Gastrocnemius medialis (tissue), 4 donors: ENCODE data around the gene ARHGAP30. TPM values are rescaled to one million over a fixed set of nuclear protein-coding genes. Genes with fewer than 3 reads are reported as not detected.

Source experiments
- ATAC-seq, 2 donors: fragments of 150-250 bp; one replicate each; pipeline ENCODE4 v1.9.1; 2016
- DNase-seq, 2 donors: peaks; one replicate each; pipeline ENCODE4 v3.0.0-alpha.2; 2019
- H3K27ac ChIP-seq, 4 donors: fragments of 200-600 bp; sonication (generic); 1 replicate in 1 of 4; 2 replicates in 3 of 4; pipeline ENCODE4 v1.5.1; 2016 to 2018; ENCODE audit warnings: mild to moderate bottlenecking in 2 of 4, moderate library complexity in 1 of 4
- H3K27me3 ChIP-seq, 3 donors: fragments of 200-600 bp; sonication (generic) in 2 of 3; 1 replicate in 1 of 3; 2 replicates in 2 of 3; pipeline versions ENCODE4 v1.5.1 to v1.6.0; 2016 to 2019; ENCODE audit warnings: mild to moderate bottlenecking in 1 of 3, moderate library complexity in 1 of 3
- H3K36me3 ChIP-seq, 2 donors: fragments of 200-600 bp; sonication (generic) in 1 of 2; one replicate each; pipeline ENCODE4 v1.5.1; 2017 to 2018
- H3K4me1 ChIP-seq, 2 donors: fragments of 200-600 bp; sonication (generic) in 1 of 2; one replicate each; pipeline ENCODE4 v1.5.1; 2016 to 2017; ENCODE audit warnings: mild to moderate bottlenecking in 2 of 2
- H3K4me3 ChIP-seq, 4 donors: fragments of 200-600 bp; sonication (generic) in 3 of 4; 1 replicate in 1 of 4; 2 replicates in 3 of 4; pipeline ENCODE4 v1.5.1; 2016 to 2019; ENCODE audit warnings: mild to moderate bottlenecking in 2 of 4
- H3K9me3 ChIP-seq, 3 donors: fragments of 200-600 bp; sonication (generic) in 2 of 3; 1 replicate in 1 of 3; 2 replicates in 2 of 3; pipeline ENCODE4 v1.5.1; 2016 to 2019
- POLR2A ChIP-seq, 2 donors: fragments of 450-650 bp; IDR thresholded peaks; one replicate each; pipeline ENCODE4 v1.6.1; 2017; ENCODE audit warnings: antibody characterized with exemption in 2 of 2, mild to moderate bottlenecking in 2 of 2, moderate library complexity in 2 of 2
- in situ Hi-C, 4 donors: fragments of 200-750 bp; cut with MboI; loops; one replicate each; pipeline versions ENCODE4 v1.15.0 to v1.8.0; 2017; ENCODE audit warnings: low sequenced_read_pairs in 4 of 4
- intact Hi-C: fragments of 100-400 bp; cut with DNase I; formaldehyde crosslinking; loops from one replicate; pipeline ENCODE4 v1.15.1; 2023; ENCODE audit warnings: low total_unique reads
- total RNA-seq, 4 donors: library from RNA; depleted of rRNA; stranded (reverse); fragments of >200 nt; gene quantifications; one replicate each; pipeline versions ENCODE4 v1.1.0 to v1.2.3, GENCODE V29; 2016
- TF ChIP-seq, protein P1 (sequence below), 5 experiments: fragments of 450-650 bp in 3 of 5; fragments of 200-600 bp in 2 of 5; sonication (generic) in 2 of 5; IDR thresholded peaks in 4 of 5; conservative IDR thresholded peaks in 1 of 5; 1 replicate in 4 of 5; 2 replicates in 1 of 5; pipeline ENCODE4 v1.5.1; 2016 to 2019; ENCODE audit warnings: antibody characterized with exemption in 5 of 5, mild to moderate bottlenecking in 3 of 5, moderate library complexity in 3 of 5

Gene ARHGAP30
- total RNA-seq, 4 donors from 2014 or later, result 0.61 to 1.6 (median 1.0) TPM

DNA sequence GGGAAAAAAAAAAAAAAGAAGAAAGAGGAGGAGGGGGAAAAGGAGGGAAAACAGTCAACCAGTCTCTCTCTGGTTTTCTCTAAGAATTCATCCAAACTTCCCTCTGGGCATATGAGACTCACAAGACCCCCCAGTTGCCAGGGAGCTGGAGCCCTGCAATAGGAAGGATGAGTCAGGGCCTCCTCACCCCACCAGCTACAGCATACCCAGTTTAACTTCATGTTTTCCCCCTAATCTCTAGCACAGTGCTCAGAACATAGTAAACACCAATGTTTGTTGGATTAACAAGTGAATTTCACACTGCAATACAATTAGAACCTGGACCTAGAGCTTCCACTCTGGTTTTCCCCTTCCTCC, 56.6 kb downstream of the ARHGAP30 start:
- H3K27me3 ChIP-seq, result peaks cover 0 to 5% (median 0%) of the 10 kb centered on the region in 3 donors
- no peaks in the 10 kb centered on the region for H3K36me3 ChIP-seq
- TF ChIP-seq, protein P1, sequence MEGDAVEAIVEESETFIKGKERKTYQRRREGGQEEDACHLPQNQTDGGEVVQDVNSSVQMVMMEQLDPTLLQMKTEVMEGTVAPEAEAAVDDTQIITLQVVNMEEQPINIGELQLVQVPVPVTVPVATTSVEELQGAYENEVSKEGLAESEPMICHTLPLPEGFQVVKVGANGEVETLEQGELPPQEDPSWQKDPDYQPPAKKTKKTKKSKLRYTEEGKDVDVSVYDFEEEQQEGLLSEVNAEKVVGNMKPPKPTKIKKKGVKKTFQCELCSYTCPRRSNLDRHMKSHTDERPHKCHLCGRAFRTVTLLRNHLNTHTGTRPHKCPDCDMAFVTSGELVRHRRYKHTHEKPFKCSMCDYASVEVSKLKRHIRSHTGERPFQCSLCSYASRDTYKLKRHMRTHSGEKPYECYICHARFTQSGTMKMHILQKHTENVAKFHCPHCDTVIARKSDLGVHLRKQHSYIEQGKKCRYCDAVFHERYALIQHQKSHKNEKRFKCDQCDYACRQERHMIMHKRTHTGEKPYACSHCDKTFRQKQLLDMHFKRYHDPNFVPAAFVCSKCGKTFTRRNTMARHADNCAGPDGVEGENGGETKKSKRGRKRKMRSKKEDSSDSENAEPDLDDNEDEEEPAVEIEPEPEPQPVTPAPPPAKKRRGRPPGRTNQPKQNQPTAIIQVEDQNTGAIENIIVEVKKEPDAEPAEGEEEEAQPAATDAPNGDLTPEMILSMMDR (IDR thresholded peaks at IDR 0.05 in 4 of 5, conservative IDR thresholded peaks at IDR 0.05 in 1 of 5), result no peak
- TF ChIP-seq POLR2A (IDR thresholded peaks at IDR 0.05), result no peak
- no peaks in the 10 kb centered on the region for H3K4me1 ChIP-seq
- no peaks in the 10 kb centered on the region for H3K9me3 ChIP-seq
- ATAC-seq (peak in 1 of 2 donors; percentile 11), DNase-seq (no peak)
- H3K4me3 ChIP-seq, result peak overlapping the region in 1 of 4 donors; percentile 38
- intact Hi-C loops, result no loop called here
- in situ Hi-C loops, result no loop called here
- H3K27ac ChIP-seq, result peak overlapping the region; percentile 71 to 78 (median 76)

DNA sequence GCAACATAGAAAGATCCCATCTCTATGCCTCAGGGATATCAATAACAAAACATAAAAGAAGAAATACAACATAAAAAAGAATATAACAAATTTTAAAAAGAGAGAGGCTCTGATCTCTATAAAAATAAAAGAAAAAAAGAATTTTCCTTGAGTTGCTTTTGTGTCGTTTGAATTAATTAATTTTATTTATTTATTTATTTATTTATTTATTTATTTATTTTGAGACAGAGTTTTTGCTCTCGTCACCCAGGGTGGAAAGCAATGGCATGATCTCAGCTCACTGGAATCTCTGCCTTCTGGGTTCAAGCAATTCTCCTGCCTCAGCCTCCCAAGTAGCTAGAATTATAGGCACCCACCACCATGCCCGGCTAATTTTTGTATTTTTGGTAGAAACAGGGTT, 57.3 kb downstream of the ARHGAP30 start:
- in situ Hi-C loops (no loop called here), intact Hi-C loops (no loop called here)
- no peaks in the 10 kb centered on the region for H3K27me3 ChIP-seq
- DNase-seq (no peak), ATAC-seq (no peak)
- H3K27ac ChIP-seq, result peak overlapping the region; percentile 71 to 78 (median 76)
- H3K4me3 ChIP-seq, result no peak overlapping the region
- no peaks in the 10 kb centered on the region for H3K4me1 ChIP-seq
- H3K9me3 ChIP-seq, result no peaks in the 10 kb centered on the region
- TF ChIP-seq POLR2A (IDR thresholded peaks at IDR 0.05), result no peak
- TF ChIP-seq, protein P1 (IDR thresholded peaks at IDR 0.05 in 4 of 5, conservative IDR thresholded peaks at IDR 0.05 in 1 of 5), result no peak
- H3K36me3 ChIP-seq, result no peaks in the 10 kb centered on the region

DNA sequence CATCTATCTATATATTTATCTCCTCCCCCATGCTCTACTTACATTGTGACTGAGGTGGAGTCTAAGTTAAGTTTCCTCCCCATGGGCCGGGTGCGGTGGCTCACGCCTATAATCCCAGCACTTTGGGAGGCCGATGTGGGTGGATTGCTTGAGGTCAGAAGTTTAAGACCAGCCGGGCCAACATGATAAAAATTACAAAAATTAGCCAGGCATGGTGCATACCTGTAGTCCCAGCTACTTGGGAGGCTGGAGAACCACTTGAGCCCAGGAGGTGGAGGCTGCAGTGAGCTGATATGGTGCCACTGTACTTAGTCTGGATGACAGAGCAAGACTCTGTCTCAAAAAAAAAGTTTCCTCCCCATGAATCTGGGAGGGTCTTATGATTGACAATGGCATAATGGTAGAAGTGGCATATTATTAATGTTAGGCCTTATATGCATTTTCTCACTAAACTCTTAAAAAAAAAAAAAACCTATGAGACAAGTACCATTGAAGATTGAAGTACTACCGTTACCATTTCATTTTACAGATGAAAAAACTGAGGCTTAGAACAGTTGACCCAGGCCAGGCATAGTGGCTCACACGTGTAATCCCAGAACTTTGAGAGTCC, 60.0 kb downstream of the ARHGAP30 start:
- no peak for ATAC-seq
- Histone ChIP-seq H3K36me3 (no peaks in the 10 kb centered on the region), H3K27me3 (no peaks in the 10 kb centered on the region), H3K9me3 (no peaks in the 10 kb centered on the region), H3K4me3 (no peak overlapping the region), H3K4me1 (no peaks in the 10 kb centered on the region), H3K27ac (no peak overlapping the region)
- TF ChIP-seq, protein P1 (IDR thresholded peaks at IDR 0.05 in 4 of 5, conservative IDR thresholded peaks at IDR 0.05 in 1 of 5), result no peak
- no peak for TF ChIP-seq POLR2A (IDR thresholded peaks at IDR 0.05)
- DNase-seq, result no peak
- intact Hi-C loops, result no loop called here
- in situ Hi-C loops, result no loop called here

DNA sequence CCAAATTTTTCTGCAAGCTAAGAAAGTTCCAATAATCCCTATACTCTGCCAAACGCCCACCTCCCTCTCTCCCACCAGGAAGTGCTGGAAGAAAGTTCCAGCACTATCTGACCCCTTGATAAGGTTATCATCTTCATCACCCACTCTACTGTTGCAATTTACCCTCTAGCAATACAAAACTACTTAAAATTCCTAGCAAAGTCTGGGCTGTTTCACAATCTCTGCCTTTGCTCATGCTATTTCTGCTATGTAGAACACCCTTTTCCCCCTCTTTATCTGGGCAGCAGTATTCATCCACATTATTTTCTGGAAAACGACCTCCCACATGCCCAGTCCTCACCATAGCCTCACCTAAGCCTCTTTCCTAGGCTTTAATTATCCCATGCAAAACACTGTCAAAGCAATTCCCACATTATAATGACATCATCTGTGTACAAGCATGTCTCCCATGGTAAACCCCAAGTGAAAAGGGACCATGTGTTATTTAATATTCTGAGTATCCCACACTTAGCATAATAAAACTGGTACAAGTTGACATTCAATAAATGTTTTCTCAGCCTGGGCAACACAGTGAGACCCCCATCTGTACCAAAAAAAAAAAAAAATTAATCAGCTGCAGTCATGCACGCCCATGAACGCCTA, 60.7 kb downstream of the ARHGAP30 start:
- intact Hi-C loops, result no loop called here

More for the DNA sequence above, 60.7 kb downstream of the ARHGAP30 start:
- H3K9me3 ChIP-seq, result no peaks in the 10 kb centered on the region
- in situ Hi-C loops, result no loop called here
- DNase-seq (no peak), ATAC-seq (no peak)
- no peaks in the 10 kb centered on the region for H3K4me1 ChIP-seq
- no peak overlapping the region for H3K27ac ChIP-seq
- TF ChIP-seq, protein P1 (IDR thresholded peaks at IDR 0.05 in 4 of 5, conservative IDR thresholded peaks at IDR 0.05 in 1 of 5), result no peak
- TF ChIP-seq POLR2A (IDR thresholded peaks at IDR 0.05), result no peak
- H3K36me3 ChIP-seq, result no peaks in the 10 kb centered on the region
- H3K4me3 ChIP-seq, result no peak overlapping the region
- no peaks in the 10 kb centered on the region for H3K27me3 ChIP-seq
